Neural progenitor cell (in vitro differentiated cells): ENCODE measurements around the gene NUMB. TPM values are rescaled to one million over a fixed set of nuclear protein-coding genes. Genes with fewer than 3 reads are reported as not detected.

Experiments
- DNase-seq: peaks from one replicate; pipeline ENCODE4 v3.0.0-alpha.2; 2016; ENCODE audit warnings: low spot score
- H2AFZ ChIP-seq: fragments of 200-600 bp; sonication (generic); replicated peaks from 2 replicates; pipeline ENCODE4 v1.6.1; 2016; ENCODE audit warnings: antibody characterized with exemption
- H3F3A ChIP-seq: fragments of 200-600 bp; sonication (generic); 2 replicates; pipeline ENCODE4 v1.6.1; 2016; ENCODE audit warnings: antibody characterized with exemption, low read depth
- H3K27ac ChIP-seq: fragments of 200-600 bp; sonication (generic); 2 replicates; pipeline ENCODE4 v1.5.1; 2016; ENCODE audit warnings: mild to moderate bottlenecking
- H3K27me3 ChIP-seq: fragments of 200-600 bp; sonication (generic); 2 replicates; pipeline ENCODE4 v1.6.1; 2016; ENCODE audit warnings: mild to moderate bottlenecking, moderate library complexity
- H3K36me3 ChIP-seq: fragments of 200-600 bp; sonication (generic); 2 replicates; pipeline ENCODE4 v1.5.1; 2016
- H3K4me1 ChIP-seq: fragments of 200-600 bp; sonication (generic); 2 replicates; pipeline ENCODE4 v1.6.1; 2016; ENCODE audit warnings: mixed run types
- H3K4me2 ChIP-seq: fragments of 200-600 bp; sonication (generic); 2 replicates; pipeline ENCODE4 v1.6.1; 2016
- H3K4me3 ChIP-seq: fragments of 200-600 bp; sonication (generic); 2 replicates; pipeline ENCODE4 v1.5.1; 2016
- H3K79me2 ChIP-seq: fragments of 200-600 bp; sonication (generic); 2 replicates; pipeline ENCODE4 v1.6.1; 2016; ENCODE audit warnings: low read depth
- H3K9ac ChIP-seq: fragments of 200-600 bp; sonication (generic); 2 replicates; pipeline ENCODE4 v1.6.1; 2016
- H3K9me3 ChIP-seq: fragments of 200-600 bp; sonication (generic); 2 replicates; pipeline ENCODE4 v1.5.1; 2016; ENCODE audit warnings: low read depth
- H4K20me1 ChIP-seq: fragments of 200-600 bp; sonication (generic); 2 replicates; pipeline ENCODE4 v1.6.1; 2016; ENCODE audit warnings: low read depth
- H3K27ac Mint-ChIP-seq: 3 replicates; pipeline ENCODE4 v1.8.0; 2021; ENCODE audit warnings: mixed read lengths
- H3K27me3 Mint-ChIP-seq: 2 replicates; pipeline ENCODE4 v1.8.0; 2022; ENCODE audit warnings: low read depth, mild to moderate bottlenecking, inconsistent platforms, moderate library complexity, mixed read lengths; ENCODE audit not compliant: insufficient read depth
- H3K36me3 Mint-ChIP-seq: 3 replicates; pipeline ENCODE4 v1.8.0; 2021; ENCODE audit warnings: mixed read lengths
- H3K4me1 Mint-ChIP-seq: 3 replicates; pipeline ENCODE4 v1.8.0; 2021; ENCODE audit warnings: mixed read lengths
- H3K4me3 Mint-ChIP-seq: 3 replicates; pipeline ENCODE4 v1.8.0; 2021; ENCODE audit warnings: mild to moderate bottlenecking, moderate library complexity, mixed read lengths
- H3K9me3 Mint-ChIP-seq: 3 replicates; pipeline ENCODE4 v1.8.0; 2020; ENCODE audit warnings: mixed read lengths
- EZH2 ChIP-seq: fragments of 200-600 bp; sonication (generic); IDR thresholded peaks from 2 replicates; pipeline ENCODE4 v1.6.1; 2017; ENCODE audit warnings: antibody characterized with exemption, mild to moderate bottlenecking, moderate library complexity
- EZH2phosphoT487 ChIP-seq: fragments of 200-600 bp; sonication (generic); IDR thresholded peaks from 2 replicates; pipeline ENCODE4 v1.6.1; 2017; ENCODE audit warnings: antibody characterized with exemption
- small RNA-seq: library from RNA; depleted of rRNA; stranded (forward); fragments of <200 nt; gene quantifications from one replicate; pipeline ENCODE3, GENCODE V24; 2015
- total RNA-seq: library from RNA; depleted of rRNA; stranded (reverse); fragments of >200 nt; gene quantifications from 2 replicates; pipeline ENCODE4 v1.2.3, GENCODE V29; 2015; ENCODE audit warnings: low replicate concordance
- TF ChIP-seq, protein P1 (sequence below): fragments of 200-600 bp; sonication (generic); IDR thresholded peaks from 2 replicates; pipeline ENCODE4 v1.5.1; 2017; ENCODE audit warnings: antibody characterized with exemption, mild to moderate bottlenecking

The NUMB gene
- total RNA-seq, 1 donor from 2014 or later: 37.2 TPM

DNA sequence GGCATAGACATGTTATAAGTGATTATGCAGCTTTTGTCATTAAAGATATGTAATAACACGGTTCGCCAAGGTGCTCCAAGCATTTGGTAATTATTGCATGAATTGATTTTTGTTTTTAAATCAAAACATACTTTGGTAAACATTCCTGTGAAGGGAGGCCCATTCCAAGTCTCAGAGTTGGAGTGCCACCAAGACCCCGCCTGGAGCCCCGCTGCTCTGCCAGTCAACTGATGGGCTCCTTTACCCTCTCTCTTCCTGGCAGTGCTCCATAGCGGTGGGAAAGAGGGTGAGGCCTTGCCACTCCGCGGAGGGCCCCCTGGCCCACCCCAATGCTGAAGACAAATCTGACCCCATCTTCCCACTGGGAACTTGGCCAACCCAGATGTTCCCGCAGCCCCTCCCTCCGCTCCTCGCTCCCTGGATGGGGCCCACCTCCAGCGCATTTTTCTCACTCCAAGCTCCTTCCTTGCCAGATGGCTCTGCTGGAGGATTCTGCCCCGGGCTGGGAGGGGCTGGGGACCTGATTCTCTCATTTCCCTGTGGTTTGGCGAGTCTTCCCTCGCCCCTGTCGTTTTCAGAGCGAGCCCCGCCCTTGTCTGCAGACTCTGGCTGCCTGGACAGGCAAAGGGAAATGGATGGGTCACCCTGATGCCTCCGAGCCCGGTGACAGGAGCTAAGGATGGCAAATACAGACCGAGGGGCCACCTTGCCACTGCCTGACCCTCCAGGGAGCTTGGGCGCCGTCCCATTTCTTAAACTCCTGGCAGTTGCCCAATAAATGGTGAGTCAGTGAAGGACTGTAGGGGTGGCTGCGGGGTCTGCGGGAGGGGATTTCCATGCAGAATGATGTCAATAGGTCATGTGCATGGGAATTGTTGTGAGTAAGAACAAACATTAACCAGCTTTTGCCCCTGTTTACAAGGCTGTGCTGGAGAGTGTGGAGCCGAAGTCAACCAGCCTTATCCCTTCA is 230.2 kb downstream of the NUMB start:
- Histone ChIP-seq H3K79me2 (no peaks in the 10 kb centered on the region), H3K27ac (no peak overlapping the region), H3F3A (peaks cover 9% of the 10 kb centered on the region), H3K4me2 (peak overlapping the region; percentile 45), H3K9ac (no peak overlapping the region), H3K9me3 (no peaks in the 10 kb centered on the region), H2AFZ (no peak overlapping the region), H3K4me1 (peaks cover 25% of the 10 kb centered on the region), H3K4me3 (no peak overlapping the region), H4K20me1 (no peaks in the 10 kb centered on the region), H3K36me3 (no peaks in the 10 kb centered on the region), H3K27me3 (no peaks in the 10 kb centered on the region)
- H3K27me3 Mint-ChIP-seq: peaks cover 2% of the 10 kb centered on the region
- H3K4me3 Mint-ChIP-seq: no peak overlapping the region
- no peaks in the 10 kb centered on the region for H3K9me3 Mint-ChIP-seq
- peaks cover 17% of the 10 kb centered on the region for H3K4me1 Mint-ChIP-seq
- peaks cover 10% of the 10 kb centered on the region for H3K36me3 Mint-ChIP-seq
- TF ChIP-seq EZH2phosphoT487 (no peak), EZH2 (no peak)
- TF ChIP-seq, protein P1, sequence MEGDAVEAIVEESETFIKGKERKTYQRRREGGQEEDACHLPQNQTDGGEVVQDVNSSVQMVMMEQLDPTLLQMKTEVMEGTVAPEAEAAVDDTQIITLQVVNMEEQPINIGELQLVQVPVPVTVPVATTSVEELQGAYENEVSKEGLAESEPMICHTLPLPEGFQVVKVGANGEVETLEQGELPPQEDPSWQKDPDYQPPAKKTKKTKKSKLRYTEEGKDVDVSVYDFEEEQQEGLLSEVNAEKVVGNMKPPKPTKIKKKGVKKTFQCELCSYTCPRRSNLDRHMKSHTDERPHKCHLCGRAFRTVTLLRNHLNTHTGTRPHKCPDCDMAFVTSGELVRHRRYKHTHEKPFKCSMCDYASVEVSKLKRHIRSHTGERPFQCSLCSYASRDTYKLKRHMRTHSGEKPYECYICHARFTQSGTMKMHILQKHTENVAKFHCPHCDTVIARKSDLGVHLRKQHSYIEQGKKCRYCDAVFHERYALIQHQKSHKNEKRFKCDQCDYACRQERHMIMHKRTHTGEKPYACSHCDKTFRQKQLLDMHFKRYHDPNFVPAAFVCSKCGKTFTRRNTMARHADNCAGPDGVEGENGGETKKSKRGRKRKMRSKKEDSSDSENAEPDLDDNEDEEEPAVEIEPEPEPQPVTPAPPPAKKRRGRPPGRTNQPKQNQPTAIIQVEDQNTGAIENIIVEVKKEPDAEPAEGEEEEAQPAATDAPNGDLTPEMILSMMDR: no peak
- peak; percentile 42 for DNase-seq
- H3K27ac Mint-ChIP-seq: no peak overlapping the region

DNA sequence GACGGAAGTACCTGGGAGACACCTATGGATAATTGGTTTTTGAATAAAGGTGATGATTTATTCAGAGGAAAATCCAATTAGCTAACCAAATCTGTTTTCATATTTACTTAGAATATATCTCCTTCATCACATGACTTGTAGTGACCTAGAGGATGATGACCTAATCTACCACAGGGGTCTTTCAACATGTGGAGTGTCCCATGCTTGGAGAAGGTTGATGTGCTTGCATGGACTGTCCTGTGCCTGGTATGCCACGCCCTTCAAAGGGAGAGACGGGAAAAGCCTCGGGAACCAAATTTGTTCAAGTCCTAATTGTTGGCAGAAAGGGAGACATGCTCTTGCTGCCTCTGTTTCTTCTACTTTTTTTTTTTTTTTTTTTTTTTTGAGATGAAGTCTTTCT is 232.8 kb downstream of the NUMB start:
- no peaks in the 10 kb centered on the region for H3K27me3 ChIP-seq
- peaks cover 3% of the 10 kb centered on the region for H4K20me1 ChIP-seq
- TF ChIP-seq EZH2 (no peak), EZH2phosphoT487 (no peak)
- TF ChIP-seq, protein P1: no peak
- H3K9me3 ChIP-seq: no peaks in the 10 kb centered on the region
- no peak overlapping the region for H3K4me3 ChIP-seq
- Mint-ChIP-seq H3K4me3 (no peak overlapping the region), H3K4me1 (peaks cover 30% of the 10 kb centered on the region), H3K27me3 (no peaks in the 10 kb centered on the region), H3K27ac (no peak overlapping the region), H3K36me3 (peaks cover 19% of the 10 kb centered on the region), H3K9me3 (no peaks in the 10 kb centered on the region)
- H3K27ac ChIP-seq: no peak overlapping the region
- H2AFZ ChIP-seq: no peak overlapping the region
- no peak overlapping the region for H3K4me2 ChIP-seq
- no peaks in the 10 kb centered on the region for H3K36me3 ChIP-seq
- no peak overlapping the region for H3K9ac ChIP-seq
- H3K4me1 ChIP-seq: peaks cover 18% of the 10 kb centered on the region
- peaks cover 15% of the 10 kb centered on the region for H3F3A ChIP-seq
- DNase-seq: no peak
- H3K79me2 ChIP-seq: no peaks in the 10 kb centered on the region

Small RNA genes lying within 50 kb of the gene (small RNA-seq; reads per million reads assigned to genes)
- gene RNU6-419P: not detected

Other genes with a start within 250 kb of the NUMB start
- 17.3 and 23.7 TPM in 2 replicates for gene PAPLN, start 221.0 kb downstream of the NUMB start, total RNA-seq
- 14.9 and 28.8 TPM in 2 replicates for gene RIOX1, start 32.4 kb upstream of the NUMB start, total RNA-seq
- 0.31 and 0.94 TPM in 2 replicates for gene ACOT1, start 78.6 kb upstream of the NUMB start, total RNA-seq
- gene HEATR4, start 100.4 kb upstream of the NUMB start, total RNA-seq: 0.06 TPM in 1 of 2 replicates, not detected in the other
- 1.1 and 2.4 TPM in 2 replicates for gene ACOT2, start 110.7 kb upstream of the NUMB start, total RNA-seq
- gene ACOT4, start 133.3 kb upstream of the NUMB start, total RNA-seq: 0.65 TPM in 1 of 2 replicates, not detected in the other
- not detected in 2 replicates for gene ACOT6, start 154.0 kb upstream of the NUMB start, total RNA-seq
- 11.7 and 29.4 TPM in 2 replicates for gene DNAL1, start 186.4 kb upstream of the NUMB start, total RNA-seq